ENCODE data around the gene SLC25A52. TPM values are rescaled to one million over a fixed set of nuclear protein-coding genes. Genes with fewer than 3 reads are reported as not detected.

The SLC25A52 gene
- total RNA-seq, 2 donors from 2014 or later = not detected

Other genes starting within 250 kb of the SLC25A52 start
- gene TTR, start 169.0 kb downstream of the SLC25A52 start, total RNA-seq = not detected
- gene B4GALT6, start 76.3 kb downstream of the SLC25A52 start, total RNA-seq = 1 to 10 TPM; 2.8 to 5.0 TPM
- gene TRAPPC8, start 182.2 kb upstream of the SLC25A52 start, total RNA-seq = 10 to 100 TPM; 39.1 to 40.9 TPM

Data from activated T-cell treated with anti-CD3 and anti-CD28 coated beads, Interleukin-2, amount 50 U/mL, for 72 hours (primary cell).